Chondrocyte (in vitro differentiated cells): ENCODE data around the gene RHCE. TPM values are rescaled to one million over a fixed set of nuclear protein-coding genes. Genes with fewer than 3 reads are reported as not detected.
"Not testable (repeated sequence)": the region's sequence is repeated elsewhere in the genome, so short reads cannot be mapped to it uniquely, and the experiment has no call there.

Experiments used
- DNase-seq: peaks from one replicate; pipeline ENCODE4 v3.0.0; 2021; ENCODE audit warnings: mixed read lengths, low spot score
- H3K27ac Mint-ChIP-seq: one replicate; pipeline ENCODE4 v1.8.0; 2021; ENCODE audit warnings: mild to moderate bottlenecking, moderate library complexity, mixed read lengths; ENCODE audit not compliant: unreplicated experiment
- H3K27me3 Mint-ChIP-seq: 2 replicates; pipeline ENCODE4 v1.8.0; 2021; ENCODE audit warnings: low read depth, mixed read lengths
- H3K36me3 Mint-ChIP-seq: 2 replicates; pipeline ENCODE4 v1.8.0; 2021; ENCODE audit warnings: low read depth, mixed read lengths
- H3K4me1 Mint-ChIP-seq: 2 replicates; pipeline ENCODE4 v1.8.0; 2021; ENCODE audit warnings: low read depth, mild to moderate bottlenecking, mixed read lengths
- H3K4me3 Mint-ChIP-seq: one replicate; pipeline ENCODE4 v1.8.0; 2021; ENCODE audit warnings: mild to moderate bottlenecking, moderate library complexity, mixed read lengths; ENCODE audit not compliant: unreplicated experiment
- H3K9me3 Mint-ChIP-seq: 2 replicates; pipeline ENCODE4 v1.8.0; 2021; ENCODE audit warnings: low read depth, mixed read lengths
- CTCF ChIP-seq: fragments of 200-600 bp; sonication (generic); IDR thresholded peaks from 2 replicates; pipeline ENCODE4 v1.5.0; 2021; ENCODE audit warnings: antibody characterized with exemption, mild to moderate bottlenecking, moderate library complexity
- long read RNA-seq: library from polyadenylated mRNA; stranded (forward); transcript quantifications from one replicate; pipeline ENCODE4 v2.0.0, GENCODE V29; 2021
- total RNA-seq: library from RNA; stranded (reverse); gene quantifications from 3 replicates; pipeline ENCODE4 v1.2.1, GENCODE V29; 2021

The RHCE gene
- 1.0 to 1.7 TPM (median 1.0 TPM) in 3 replicates for total RNA-seq
- long read RNA-seq, partial matches to known transcripts = 3 of 9 reads
- long read RNA-seq, other reads (novel, unspliced or antisense) = 6 of 9 reads

GRCh38 chr1:25420715-25421114 is at the start of gene RHCE:
TSS of gene RHCE (minus strand) at chr1:25420825. CDS start at chr1:25420786, 39 bp downstream.
- H3K27ac Mint-ChIP-seq, H3K4me1 Mint-ChIP-seq, H3K36me3 Mint-ChIP-seq, DNase-seq, H3K4me3 Mint-ChIP-seq, H3K27me3 Mint-ChIP-seq, H3K9me3 Mint-ChIP-seq: not testable (repeated sequence)

GRCh38 chr1:25469177-25469576 is 48.6 kb upstream of the RHCE start:
- Mint-ChIP-seq H3K9me3 (no peaks in the 10 kb centered on the region), H3K27ac (no peak overlapping the region), H3K27me3 (no peaks in the 10 kb centered on the region), H3K36me3 (peaks cover 7% of the 10 kb centered on the region), H3K4me1 (peaks cover 14% of the 10 kb centered on the region), H3K4me3 (no peak overlapping the region)
- DNase-seq = no peak
- no peak for TF ChIP-seq CTCF

- Mint-ChIP-seq H3K27me3 (no peaks in the 10 kb centered on the region), H3K27ac (no peak overlapping the region), H3K4me3 (no peak overlapping the region), H3K4me1 (peaks cover 18% of the 10 kb centered on the region), H3K9me3 (no peaks in the 10 kb centered on the region), H3K36me3 (peaks cover 3% of the 10 kb centered on the region)
- no peak for TF ChIP-seq CTCF
- no peak for DNase-seq
Observed at GRCh38 chr1:25468033-25468432, 47.4 kb upstream of the RHCE start.

GRCh38 chr1:25467616-25468015 is 47.0 kb upstream of the RHCE start:
- Mint-ChIP-seq H3K36me3 (peaks cover 3% of the 10 kb centered on the region), H3K27ac (no peak overlapping the region), H3K27me3 (no peaks in the 10 kb centered on the region)

GRCh38 chr1:25467193-25467592 is 46.6 kb upstream of the RHCE start:
- Mint-ChIP-seq H3K4me3 (no peak overlapping the region), H3K36me3 (peaks cover 3% of the 10 kb centered on the region), H3K27me3 (no peaks in the 10 kb centered on the region), H3K4me1 (peaks cover 16% of the 10 kb centered on the region), H3K9me3 (no peaks in the 10 kb centered on the region), H3K27ac (no peak overlapping the region)
- no peak for DNase-seq
- TF ChIP-seq CTCF = no peak

More at GRCh38 chr1:25467616-25468015, 47.0 kb upstream of the RHCE start:
- no peak overlapping the region for H3K4me3 Mint-ChIP-seq
- H3K4me1 Mint-ChIP-seq = peaks cover 20% of the 10 kb centered on the region
- no peak for TF ChIP-seq CTCF
- no peak for DNase-seq
- no peaks in the 10 kb centered on the region for H3K9me3 Mint-ChIP-seq

- Mint-ChIP-seq H3K4me1 (peaks cover 18% of the 10 kb centered on the region), H3K36me3 (peaks cover 17% of the 10 kb centered on the region), H3K9me3 (no peaks in the 10 kb centered on the region), H3K4me3 (no peak overlapping the region), H3K27ac (no peak overlapping the region), H3K27me3 (no peaks in the 10 kb centered on the region)
- no peak for TF ChIP-seq CTCF
- DNase-seq = no peak
Observed at GRCh38 chr1:25462732-25463131, 42.1 kb upstream of the RHCE start.
